T-helper 9 cell (primary cell): ENCODE data around the gene ANO1.

Experiments
- DNase-seq: peaks from one replicate; pipeline ENCODE4 v3.0.0-alpha.2; 2020

The ANO1 gene

DNA sequence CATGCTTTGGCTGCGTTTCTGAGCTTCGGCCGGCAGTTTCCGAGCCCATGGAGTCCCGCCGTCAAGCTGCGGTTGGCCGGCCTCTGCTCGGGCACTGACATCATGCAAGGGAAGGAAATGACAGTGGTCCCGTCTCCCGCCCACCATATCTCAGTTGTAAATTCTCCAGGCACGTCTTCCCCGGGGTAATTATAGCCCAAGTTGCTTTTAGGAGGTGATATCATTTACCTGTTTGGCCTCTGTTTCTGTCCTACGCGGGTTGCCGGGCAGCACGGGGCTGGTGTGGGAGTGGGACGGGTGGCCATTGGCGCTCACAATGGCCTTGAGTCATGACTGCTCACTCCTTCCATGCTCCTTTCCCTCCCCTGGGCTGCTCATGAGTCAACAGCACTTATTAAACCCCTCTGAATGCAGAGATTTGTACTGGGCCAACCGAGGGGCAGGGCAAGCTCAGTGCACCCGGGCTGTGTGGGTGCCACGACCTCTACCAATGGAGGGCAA lies 4.2 kb upstream of the ANO1 start:
- DNase-seq, result no peak

DNA sequence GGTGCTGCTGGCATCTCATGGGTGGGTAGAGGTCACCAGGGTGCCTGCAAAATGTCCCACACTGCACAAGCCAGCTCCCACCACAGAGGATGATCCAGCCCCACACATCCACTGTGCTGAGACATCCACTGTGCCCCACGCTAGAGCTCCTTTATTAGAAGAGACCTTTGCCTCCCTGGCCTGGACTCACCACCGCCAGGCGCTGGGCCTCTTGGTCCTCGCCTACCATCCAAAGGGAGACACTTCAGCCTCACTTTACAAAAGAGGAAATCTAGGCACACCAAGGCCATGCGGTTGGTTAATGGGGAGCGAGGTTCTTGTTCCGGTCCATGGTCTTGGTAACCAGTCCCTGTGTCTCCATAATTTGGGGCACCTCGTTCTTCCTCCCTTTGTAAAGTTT lies 3.4 kb upstream of the ANO1 start:
- DNase-seq, result no peak

DNA sequence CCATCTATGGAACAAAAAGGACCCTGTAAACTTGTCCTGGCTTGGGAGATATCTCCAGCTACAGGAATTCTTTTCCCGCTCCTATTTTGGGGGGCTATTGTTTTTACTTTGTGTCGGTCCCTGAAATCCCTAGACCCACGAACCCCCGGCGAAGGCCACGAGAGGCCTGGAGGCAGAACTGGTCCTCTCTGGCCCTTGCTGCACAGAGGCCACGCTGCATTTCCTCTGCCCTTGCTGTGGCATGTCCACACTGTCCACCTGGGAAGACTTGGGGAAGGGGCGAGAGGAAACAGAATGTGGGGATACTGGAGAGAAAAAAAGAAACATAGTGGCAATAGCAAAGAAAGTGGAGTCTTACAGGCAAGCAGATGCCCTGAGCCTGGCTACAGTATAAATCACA lies 2.3 kb upstream of the ANO1 start:
- DNase-seq, result no peak

DNA sequence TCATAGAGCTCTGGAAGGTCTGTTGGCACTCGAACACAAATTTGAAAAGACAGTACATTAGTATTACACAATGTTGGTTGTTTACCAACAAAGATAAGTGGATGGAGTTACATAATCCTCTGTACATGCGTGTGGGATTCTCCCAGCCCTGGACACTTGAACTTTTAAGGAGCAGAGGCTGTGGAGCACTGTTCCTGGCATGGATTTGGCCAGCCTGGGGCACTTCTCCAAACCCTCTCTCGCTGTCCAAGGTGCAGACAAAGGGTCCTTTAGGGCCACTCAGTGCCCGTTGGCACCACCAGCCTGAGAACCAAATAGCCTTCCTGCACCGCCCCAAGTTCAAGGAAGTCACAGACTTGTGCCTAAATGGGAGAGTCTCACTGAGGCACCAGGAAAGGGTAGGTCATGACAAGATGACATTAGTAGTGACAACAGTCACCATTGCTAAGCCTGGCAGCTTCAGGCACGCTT lies 1.6 kb upstream of the ANO1 start:
- DNase-seq, result no peak

DNA sequence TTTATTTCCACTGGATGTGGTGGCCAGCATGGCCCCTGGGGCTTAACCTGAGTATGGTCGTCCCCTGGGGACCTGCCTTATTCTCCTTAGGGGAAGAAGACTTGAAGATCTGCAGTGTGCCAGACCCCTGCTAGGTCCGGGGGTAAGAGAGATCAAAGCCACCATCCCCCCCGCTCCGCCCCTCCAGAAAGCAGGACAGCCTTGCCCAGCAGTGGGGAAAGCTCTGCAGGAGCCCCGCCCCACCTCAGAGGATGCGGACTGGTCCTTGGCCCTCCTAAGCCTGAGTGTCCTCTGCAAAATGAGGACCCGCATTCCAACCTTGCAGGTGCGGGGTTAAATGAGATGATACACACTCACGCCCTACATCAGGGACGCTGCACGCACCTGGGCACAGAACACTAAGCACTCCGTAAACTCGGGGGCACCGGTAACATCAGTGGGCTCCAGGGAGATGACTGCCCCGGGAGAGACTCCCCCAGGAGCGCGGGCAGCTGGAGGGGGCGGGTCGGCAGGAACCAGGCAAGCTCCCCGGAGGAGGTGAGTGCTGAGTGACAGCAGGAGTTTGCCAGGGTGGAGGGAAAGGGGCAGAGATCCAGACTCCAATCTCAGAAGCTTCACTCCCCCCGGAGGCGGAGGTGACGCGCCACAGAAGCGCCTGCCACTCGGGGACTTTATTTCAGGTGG lies 564 bp upstream of the ANO1 start:
- no peak for DNase-seq

GRCh38 chr11:70078781-70079616 lies 882 bp downstream of the ANO1 start:
- DNase-seq, result no peak

DNA sequence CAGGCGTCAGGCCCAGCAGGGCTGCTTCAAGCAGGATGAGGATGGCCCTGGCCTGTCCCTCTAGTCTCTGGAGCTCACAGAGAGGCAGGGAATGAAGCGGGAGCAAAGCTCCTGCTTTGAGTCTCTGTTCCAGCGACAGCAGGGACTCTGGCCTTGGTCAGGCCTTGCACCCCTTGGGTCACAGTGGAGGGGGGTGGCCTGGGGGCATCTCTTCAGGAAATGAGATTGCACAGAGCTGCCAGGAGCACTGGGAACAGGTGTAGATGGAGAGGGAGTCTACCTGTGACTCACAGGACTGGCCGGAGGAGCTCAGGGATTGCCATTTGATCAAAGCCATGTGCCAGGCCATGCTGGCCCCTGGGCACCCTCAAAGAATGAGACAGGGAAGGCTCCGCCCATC lies 1.6 kb downstream of the ANO1 start:
- DNase-seq, result no peak

- DNase-seq, result no peak
These were observed 2.6 kb downstream of the ANO1 start for GRCh38 chr11:70080763-70081162.

- no peak for DNase-seq
These were observed 4.7 kb downstream of the ANO1 start for GRCh38 chr11:70082829-70083228.

- DNase-seq, result no peak
These were observed 6.2 kb downstream of the ANO1 start for GRCh38 chr11:70084046-70084984.

DNA sequence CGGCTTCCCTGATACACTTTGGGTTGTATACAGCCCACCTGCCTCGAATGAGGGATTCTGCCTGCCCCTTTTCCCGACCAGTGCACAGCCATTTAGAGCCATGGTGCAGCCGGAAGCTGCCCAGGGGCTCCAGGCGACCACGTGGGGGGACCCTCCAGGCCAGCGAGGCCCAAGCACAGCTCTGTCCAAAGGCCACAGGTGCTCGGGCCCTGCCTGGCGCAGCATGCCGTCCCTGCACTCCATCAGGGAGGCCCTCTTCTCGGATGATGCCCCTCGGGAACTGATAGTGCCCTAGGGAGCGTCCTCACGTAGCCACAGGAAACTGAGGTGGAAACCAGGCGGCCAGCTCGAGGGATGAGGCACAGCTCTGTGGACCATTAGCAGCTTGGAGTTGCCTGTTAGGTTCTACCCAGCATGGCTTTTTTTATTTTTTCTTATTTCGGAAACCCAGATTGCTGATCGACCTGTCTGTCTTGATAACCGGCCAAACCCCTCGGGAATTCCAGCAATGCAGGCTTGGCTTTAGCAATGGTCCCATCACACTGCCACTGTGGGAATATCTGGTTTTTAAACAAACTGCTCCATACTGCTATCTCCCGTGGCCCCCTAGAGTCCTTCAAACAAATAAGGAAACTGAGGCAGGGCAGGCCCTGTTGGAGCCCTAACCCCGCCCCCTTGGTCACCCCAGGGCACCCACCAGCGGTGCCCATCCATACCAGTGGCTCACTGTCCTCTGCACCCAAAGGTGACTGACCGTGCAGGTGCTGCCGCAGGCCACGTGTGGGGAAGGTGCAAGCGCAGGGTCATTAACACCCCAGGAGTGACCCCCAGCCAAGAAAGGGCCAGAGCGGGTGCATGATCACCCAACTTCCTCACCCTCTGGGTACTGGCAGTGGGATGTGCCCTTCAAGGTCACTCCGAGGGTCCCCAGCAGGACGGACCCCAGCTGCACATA lies 8.0 kb downstream of the ANO1 start:
- no peak for DNase-seq

DNA sequence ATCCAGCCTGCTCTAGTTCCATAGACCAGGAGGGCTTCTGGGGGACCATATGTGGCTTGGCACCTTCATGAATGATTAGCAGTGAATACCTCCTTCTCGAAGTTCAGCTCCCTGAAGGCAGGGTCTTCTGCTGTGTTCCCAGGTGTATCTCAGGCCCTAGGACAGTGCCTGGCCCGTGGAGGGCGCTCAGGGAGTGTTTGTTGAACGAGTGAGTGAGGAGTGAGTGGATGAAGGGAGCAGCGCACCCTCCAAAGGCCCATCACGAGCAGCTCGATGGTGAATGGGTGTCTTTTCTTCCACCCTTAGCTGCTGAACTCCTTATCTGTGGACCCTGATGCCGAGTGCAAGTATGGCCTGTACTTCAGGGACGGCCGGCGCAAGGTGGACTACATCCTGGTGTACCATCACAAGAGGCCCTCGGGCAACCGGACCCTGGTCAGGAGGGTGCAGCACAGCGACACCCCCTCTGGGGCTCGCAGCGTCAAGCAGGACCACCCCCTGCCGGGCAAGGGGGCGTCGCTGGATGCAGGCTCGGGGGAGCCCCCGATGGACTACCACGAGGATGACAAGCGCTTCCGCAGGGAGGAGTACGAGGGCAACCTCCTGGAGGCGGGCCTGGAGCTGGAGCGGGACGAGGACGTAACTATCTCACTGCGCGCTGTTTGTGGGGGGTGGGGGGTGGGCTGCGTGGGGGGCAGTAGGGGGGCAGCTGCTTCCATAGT lies 9.5 kb downstream of the ANO1 start:
- no peak for DNase-seq

DNA sequence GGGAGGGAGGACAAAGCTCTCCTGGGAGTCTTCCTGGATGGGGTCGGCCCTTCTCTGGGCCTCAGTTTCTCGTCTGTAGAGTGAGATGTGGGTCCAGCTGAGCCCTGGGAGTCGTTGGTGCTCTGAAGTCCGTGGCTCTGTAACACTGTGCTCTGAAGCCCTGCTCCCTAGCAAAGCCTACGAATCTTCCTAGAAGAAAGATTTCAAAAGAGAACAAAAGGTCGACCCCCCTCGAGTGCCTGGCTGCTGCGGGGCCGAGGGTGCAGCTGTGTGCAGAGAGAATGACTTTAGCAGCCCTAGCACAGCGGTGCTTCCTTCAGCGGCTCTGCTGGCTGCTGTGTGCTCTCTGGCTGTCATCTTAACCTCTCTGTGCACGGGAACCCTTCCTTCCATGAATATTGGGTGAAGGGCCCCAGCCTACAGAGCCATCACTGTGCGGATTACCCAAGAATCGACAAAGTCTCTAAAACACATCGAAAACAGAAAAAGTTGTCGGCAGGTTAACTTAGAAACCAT lies 10.7 kb downstream of the ANO1 start:
- no peak for DNase-seq

GRCh38 chr11:70089631-70090030 lies 11.5 kb downstream of the ANO1 start:
- DNase-seq, result no peak

DNA sequence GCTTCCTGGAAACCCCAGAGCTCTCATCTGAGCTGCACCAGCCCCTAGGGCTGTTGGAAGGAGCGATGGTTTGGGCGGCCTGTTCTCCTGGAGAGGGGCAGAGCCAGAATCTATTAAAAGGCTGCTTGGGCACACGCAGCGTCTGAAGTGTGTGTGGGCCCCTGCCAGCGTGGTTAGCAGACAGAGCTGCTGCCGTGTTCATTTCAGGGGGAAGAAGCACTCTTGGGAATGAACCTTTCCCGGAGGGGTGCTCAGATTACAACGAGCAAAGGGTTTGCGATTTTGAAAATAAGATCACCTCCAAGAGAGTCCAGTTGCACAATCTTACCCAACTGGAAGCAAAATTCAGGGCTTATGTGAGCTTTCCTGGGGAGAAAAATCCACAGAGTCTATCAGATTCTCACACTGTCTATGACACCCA lies 12.9 kb downstream of the ANO1 start:
- DNase-seq, result no peak

DNA sequence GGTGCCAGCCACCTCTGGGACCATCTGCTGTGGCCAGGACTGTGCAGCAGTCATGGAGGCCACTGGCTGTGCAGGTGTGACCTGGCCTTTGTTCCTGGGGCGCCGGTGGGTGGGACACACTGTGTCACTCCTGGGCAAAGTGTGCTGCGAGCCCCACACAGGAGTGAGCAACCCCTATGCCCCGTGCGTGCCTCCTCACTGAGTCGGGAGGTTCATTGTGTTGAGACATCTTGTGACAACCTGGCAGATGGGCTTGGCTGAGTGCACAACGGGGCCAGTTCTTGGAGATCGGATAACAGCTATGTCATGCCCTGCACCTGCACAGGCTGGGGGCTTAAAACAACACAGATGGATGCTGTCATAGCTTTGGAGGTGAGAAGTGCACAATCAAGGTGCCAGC lies 13.5 kb downstream of the ANO1 start:
- DNase-seq, result no peak

- DNase-seq, result no peak
These were observed 15.0 kb downstream of the ANO1 start for GRCh38 chr11:70092959-70093715.

GRCh38 chr11:70095541-70096252 lies 17.6 kb downstream of the ANO1 start:
- no peak for DNase-seq
